ENCODE data around the gene MLH1. TPM values are rescaled to one million over a fixed set of nuclear protein-coding genes. Genes with fewer than 3 reads are reported as not detected.

Gene MLH1
- total RNA-seq, 1 experiment from 2014 or later = 65.0 TPM

DNA sequence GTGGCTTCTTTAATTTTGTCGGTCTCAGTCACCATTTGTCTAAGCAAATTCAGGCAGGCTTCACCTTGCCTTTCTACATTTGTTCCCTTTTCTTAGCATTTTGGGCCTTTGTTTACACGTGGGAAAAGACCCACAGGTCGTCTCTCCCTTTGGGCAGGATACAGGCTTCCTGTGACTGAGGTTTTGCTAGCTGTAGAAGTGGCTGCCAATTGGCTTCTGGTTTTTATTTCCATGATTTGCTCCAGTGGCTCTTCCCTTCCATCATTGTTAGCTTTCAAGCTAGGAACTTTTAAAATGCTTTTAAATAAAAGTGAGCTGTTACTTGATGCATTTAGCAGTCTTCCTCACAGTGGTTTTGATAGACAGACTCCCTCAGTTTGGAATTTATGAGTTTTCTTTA lies 37.3 kb downstream of the MLH1 start:
- H3K27ac Mint-ChIP-seq (ENCODE audit: low read depth, unreplicated experiment) = no peak overlapping the region
- ChIA-PET POLR2A (interaction anchor here (0.8 kb wide), 2 partner anchors 38 to 116 kb away, joined by 3 read pairs; partner anchors contain the start of gene EPM2AIP1), CTCF (interaction anchor here (0.6 to 0.8 kb wide), 2 partner anchors 182 to 1087 kb away, joined by 3 read pairs; no protein-coding TSS in a partner anchor)
- H3K27me3 Mint-ChIP-seq (ENCODE audit: insufficient read depth, unreplicated experiment) = no peaks in the 10 kb centered on the region
- no peaks in the 10 kb centered on the region for H3K4me1 Mint-ChIP-seq (ENCODE audit: insufficient read depth, unreplicated experiment)
- peaks cover 94% of the 10 kb centered on the region for H3K36me3 Mint-ChIP-seq (ENCODE audit: insufficient read depth, unreplicated experiment)
- no TSS peak for BruUV-seq (replicated peaks)
- no peak overlapping the region for H3K4me3 Mint-ChIP-seq (ENCODE audit: unreplicated experiment)
- intact Hi-C loops (cut with micrococcal nuclease) = no loop called here
- TF ChIP-seq, protein P1, sequence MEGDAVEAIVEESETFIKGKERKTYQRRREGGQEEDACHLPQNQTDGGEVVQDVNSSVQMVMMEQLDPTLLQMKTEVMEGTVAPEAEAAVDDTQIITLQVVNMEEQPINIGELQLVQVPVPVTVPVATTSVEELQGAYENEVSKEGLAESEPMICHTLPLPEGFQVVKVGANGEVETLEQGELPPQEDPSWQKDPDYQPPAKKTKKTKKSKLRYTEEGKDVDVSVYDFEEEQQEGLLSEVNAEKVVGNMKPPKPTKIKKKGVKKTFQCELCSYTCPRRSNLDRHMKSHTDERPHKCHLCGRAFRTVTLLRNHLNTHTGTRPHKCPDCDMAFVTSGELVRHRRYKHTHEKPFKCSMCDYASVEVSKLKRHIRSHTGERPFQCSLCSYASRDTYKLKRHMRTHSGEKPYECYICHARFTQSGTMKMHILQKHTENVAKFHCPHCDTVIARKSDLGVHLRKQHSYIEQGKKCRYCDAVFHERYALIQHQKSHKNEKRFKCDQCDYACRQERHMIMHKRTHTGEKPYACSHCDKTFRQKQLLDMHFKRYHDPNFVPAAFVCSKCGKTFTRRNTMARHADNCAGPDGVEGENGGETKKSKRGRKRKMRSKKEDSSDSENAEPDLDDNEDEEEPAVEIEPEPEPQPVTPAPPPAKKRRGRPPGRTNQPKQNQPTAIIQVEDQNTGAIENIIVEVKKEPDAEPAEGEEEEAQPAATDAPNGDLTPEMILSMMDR (IDR thresholded peaks at IDR 0.05; ENCODE audit: unreplicated experiment) = no peak
- no peaks in the 10 kb centered on the region for H3K9me3 Mint-ChIP-seq (ENCODE audit: unreplicated experiment)
- no peak for DNase-seq (ENCODE audit: unreplicated experiment)

DNA sequence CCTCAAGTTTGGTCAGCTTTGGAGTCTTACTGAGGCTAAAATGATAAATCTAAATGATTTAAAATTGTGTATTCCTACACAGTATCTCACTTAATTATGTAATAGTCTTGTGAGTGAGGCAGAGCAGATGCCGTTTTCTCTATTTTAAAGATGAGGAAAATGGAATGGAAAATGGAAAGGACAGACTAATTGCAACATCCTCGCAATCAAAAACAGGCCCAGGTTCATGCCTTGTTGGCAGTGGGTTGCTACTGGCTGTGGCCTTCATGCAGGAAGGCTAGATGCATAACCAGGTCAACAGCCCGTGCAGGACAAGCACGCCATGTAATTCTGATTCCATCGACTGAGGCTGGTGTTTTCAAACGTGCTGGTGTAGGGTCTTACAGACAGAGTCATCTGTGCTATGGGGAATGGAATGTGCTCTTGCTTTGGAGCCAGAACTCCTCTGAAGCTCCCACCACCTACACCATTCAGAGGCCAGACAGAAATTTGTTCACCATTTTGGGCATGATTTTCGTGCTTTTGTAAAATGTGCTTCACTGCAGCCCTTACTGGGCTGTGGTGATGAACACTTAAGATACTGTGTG lies 37.9 kb downstream of the MLH1 start:
- DNase-seq (ENCODE audit: unreplicated experiment) = no peak
- no peaks in the 10 kb centered on the region for H3K4me1 Mint-ChIP-seq (ENCODE audit: insufficient read depth, unreplicated experiment)
- ChIA-PET CTCF (interaction anchor here (0.6 kb wide), 1 partner anchor 1086 kb away, joined by 3 read pairs; no protein-coding TSS in a partner anchor), POLR2A (interaction anchor here (0.8 kb wide), 2 partner anchors 39 to 116 kb away, joined by 3 read pairs; partner anchors contain the start of gene EPM2AIP1)
- H3K27me3 Mint-ChIP-seq (ENCODE audit: insufficient read depth, unreplicated experiment) = no peaks in the 10 kb centered on the region
- peaks cover 94% of the 10 kb centered on the region for H3K36me3 Mint-ChIP-seq (ENCODE audit: insufficient read depth, unreplicated experiment)
- BruUV-seq (replicated peaks) = no TSS peak
- no peak overlapping the region for H3K27ac Mint-ChIP-seq (ENCODE audit: low read depth, unreplicated experiment)
- no peak overlapping the region for H3K4me3 Mint-ChIP-seq (ENCODE audit: unreplicated experiment)
- intact Hi-C loops (cut with micrococcal nuclease) = no loop called here
- TF ChIP-seq, protein P1 (IDR thresholded peaks at IDR 0.05; ENCODE audit: unreplicated experiment) = no peak
- H3K9me3 Mint-ChIP-seq (ENCODE audit: unreplicated experiment) = no peaks in the 10 kb centered on the region

DNA sequence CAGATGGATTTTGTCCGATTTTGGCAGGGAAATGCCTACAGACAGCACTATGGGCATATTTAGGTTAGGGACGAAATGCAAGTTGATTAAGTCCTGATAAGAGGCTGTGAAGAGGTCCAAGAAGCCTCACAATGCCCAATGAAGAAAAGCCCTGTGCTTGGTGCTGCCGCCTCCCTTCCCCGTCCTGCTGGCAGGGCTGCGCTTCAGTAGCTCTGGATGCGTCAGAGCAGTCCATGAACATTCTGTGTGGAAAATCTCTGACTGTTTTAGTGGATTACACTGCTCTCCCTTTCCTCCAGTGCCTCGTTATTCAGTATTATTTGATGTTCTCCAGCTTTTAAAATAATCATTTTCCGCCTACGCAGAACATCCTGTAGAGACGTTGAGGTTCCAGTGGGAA lies 39.6 kb downstream of the MLH1 start:
- no peaks in the 10 kb centered on the region for H3K4me1 Mint-ChIP-seq (ENCODE audit: insufficient read depth, unreplicated experiment)
- H3K9me3 Mint-ChIP-seq (ENCODE audit: unreplicated experiment) = no peaks in the 10 kb centered on the region
- BruUV-seq (replicated peaks) = no TSS peak
- intact Hi-C loops (cut with micrococcal nuclease) = no loop called here
- H3K4me3 Mint-ChIP-seq (ENCODE audit: unreplicated experiment) = no peak overlapping the region
- CTCF ChIA-PET = interaction anchor here (0.7 kb wide), 1 partner anchor 908 kb away, joined by 3 read pairs; no protein-coding TSS in a partner anchor
- TF ChIP-seq, protein P1 (IDR thresholded peaks at IDR 0.05; ENCODE audit: unreplicated experiment) = no peak
- no peaks in the 10 kb centered on the region for H3K27me3 Mint-ChIP-seq (ENCODE audit: insufficient read depth, unreplicated experiment)
- peaks cover 89% of the 10 kb centered on the region for H3K36me3 Mint-ChIP-seq (ENCODE audit: insufficient read depth, unreplicated experiment)
- no peak for DNase-seq (ENCODE audit: unreplicated experiment)
- no peak overlapping the region for H3K27ac Mint-ChIP-seq (ENCODE audit: low read depth, unreplicated experiment)
- POLR2A ChIA-PET = no interaction called here

- no peaks in the 10 kb centered on the region for H3K9me3 Mint-ChIP-seq (ENCODE audit: unreplicated experiment)
- TF ChIP-seq, protein P1 (IDR thresholded peaks at IDR 0.05; ENCODE audit: unreplicated experiment) = no peak
- no peak overlapping the region for H3K27ac Mint-ChIP-seq (ENCODE audit: low read depth, unreplicated experiment)
- no peak for DNase-seq (ENCODE audit: unreplicated experiment)
- ChIA-PET CTCF (interaction anchor here (0.6 to 0.9 kb wide), 3 partner anchors 9 to 204 kb away, joined by 3 read pairs; partner anchors contain the start of gene MLH1), POLR2A (interaction anchor here (1.4 kb wide), 1 partner anchor 14 kb away, joined by 4 read pairs; no protein-coding TSS in a partner anchor)
- no peak overlapping the region for H3K4me3 Mint-ChIP-seq (ENCODE audit: unreplicated experiment)
- peaks cover 70% of the 10 kb centered on the region for H3K36me3 Mint-ChIP-seq (ENCODE audit: insufficient read depth, unreplicated experiment)
- BruUV-seq (replicated peaks) = no TSS peak
- intact Hi-C loops (cut with micrococcal nuclease) = no loop called here
- no peaks in the 10 kb centered on the region for H3K27me3 Mint-ChIP-seq (ENCODE audit: insufficient read depth, unreplicated experiment)
- H3K4me1 Mint-ChIP-seq (ENCODE audit: insufficient read depth, unreplicated experiment) = no peaks in the 10 kb centered on the region
These were observed 44.0 kb downstream of the MLH1 start for GRCh38 chr3:37037352-37037751.
